Smooth muscle cell (in vitro differentiated cells): ENCODE results near the gene TOX2. TPM values are rescaled to one million over a fixed set of nuclear protein-coding genes. Genes with fewer than 3 reads are reported as not detected.

Experiments used
- DNase-seq: peaks from one replicate; lab custom pipeline; 2025; ENCODE audit not compliant: unreplicated experiment; lab: John Stamatoyannopoulos, UW
- H2AFZ ChIP-seq: fragments of 200-600 bp; sonication (generic); 2 replicates; pipeline ENCODE4 v1.6.0; 2016; ENCODE audit warnings: antibody characterized with exemption, low read depth, mild to moderate bottlenecking
- H3F3A ChIP-seq: fragments of 200-600 bp; sonication (generic); 2 replicates; pipeline ENCODE4 v1.6.0; 2017; ENCODE audit warnings: antibody characterized with exemption, low read depth
- H3K27ac ChIP-seq: fragments of 200-600 bp; sonication (generic); 2 replicates; pipeline ENCODE4 v1.5.1; 2016; ENCODE audit warnings: low read depth, mild to moderate bottlenecking
- H3K27me3 ChIP-seq: fragments of 200-600 bp; sonication (generic); 2 replicates; pipeline ENCODE4 v1.6.1; 2016; ENCODE audit warnings: low read depth, mild to moderate bottlenecking
- H3K36me3 ChIP-seq: fragments of 200-600 bp; sonication (generic); 2 replicates; pipeline ENCODE4 v1.5.1; 2016; ENCODE audit warnings: low read depth
- H3K4me1 ChIP-seq: fragments of 200-600 bp; sonication (generic); 2 replicates; pipeline ENCODE4 v1.5.1; 2016; ENCODE audit warnings: low read depth
- H3K4me2 ChIP-seq: fragments of 200-600 bp; sonication (generic); 2 replicates; pipeline ENCODE4 v1.6.0; 2016; ENCODE audit warnings: mild to moderate bottlenecking
- H3K4me3 ChIP-seq: fragments of 200-600 bp; sonication (generic); 2 replicates; pipeline ENCODE4 v1.5.1; 2016; ENCODE audit warnings: mild to moderate bottlenecking
- H3K79me2 ChIP-seq: fragments of 200-600 bp; sonication (generic); 2 replicates; pipeline ENCODE4 v1.6.0; 2016; ENCODE audit warnings: low read depth, mild to moderate bottlenecking
- H3K9ac ChIP-seq: fragments of 200-600 bp; sonication (generic); 2 replicates; pipeline ENCODE4 v1.6.0; 2016; ENCODE audit warnings: low read depth
- H3K9me3 ChIP-seq: fragments of 200-600 bp; sonication (generic); replicated peaks from 2 replicates; pipeline ENCODE4 v1.5.1; 2016; ENCODE audit warnings: low read depth
- H4K20me1 ChIP-seq: fragments of 200-600 bp; sonication (generic); 2 replicates; pipeline ENCODE4 v1.6.0; 2016; ENCODE audit warnings: low read depth
- WGBS: methylation state at CpG from one replicate; pipeline ENCODE4 v1.1.7; 2016; ENCODE audit warnings: low lambda C conversion rate; 5-methylcytosine and 5-hydroxymethylcytosine counted together
- polyA plus RNA-seq: library from polyadenylated mRNA; unstranded; fragments of >200 nt; fragmentation: Nextera tagmentation; extraction: Ambion mirVana; gene quantifications from 2 replicates; pipeline ENCODE4 v1.2.1, GENCODE V29; 2016
- total RNA-seq: library from RNA; depleted of rRNA; stranded (reverse); fragments of >200 nt; gene quantifications from 2 replicates; pipeline ENCODE4 v1.2.3, GENCODE V29; 2014
- TF ChIP-seq, protein P1 (sequence below): fragments of 200-600 bp; sonication (generic); IDR thresholded peaks from 2 replicates; pipeline ENCODE4 v1.5.1; 2017; ENCODE audit warnings: borderline replicate concordance, mild to moderate bottlenecking, antibody characterized with exemption; ENCODE audit not compliant: insufficient read depth, poor library complexity, severe bottlenecking

Gene TOX2
- total and polyA plus RNA-seq, 2 experiments from 2014 or later, result 1.1 to 3.8 TPM

DNA sequence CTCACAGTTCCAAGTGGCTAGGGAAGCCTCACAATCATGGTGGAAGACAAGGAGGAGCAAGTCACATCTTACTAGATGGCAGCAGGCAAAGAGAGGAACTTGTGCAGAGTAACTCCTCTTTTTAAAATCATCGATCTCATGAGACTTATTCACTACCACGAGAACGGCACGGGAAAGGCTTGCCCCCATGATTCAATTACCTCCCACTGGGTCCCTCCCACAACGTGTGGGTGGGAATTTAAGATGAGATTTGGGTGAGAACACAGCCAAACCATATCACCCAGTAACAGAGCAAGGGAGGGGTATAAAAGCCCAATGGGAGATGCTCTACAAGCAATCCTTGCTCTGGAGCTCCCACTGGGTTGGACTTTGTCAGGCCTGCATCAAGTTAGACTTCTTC is 192.0 kb downstream of the TOX2 start:
- no peak for DNase-seq
- no peak overlapping the region for H2AFZ ChIP-seq
- 85% methylated on average over 5 of the region's 5 CpGs for WGBS
- H3K4me2 ChIP-seq, result no peak overlapping the region
- TF ChIP-seq, protein P1, sequence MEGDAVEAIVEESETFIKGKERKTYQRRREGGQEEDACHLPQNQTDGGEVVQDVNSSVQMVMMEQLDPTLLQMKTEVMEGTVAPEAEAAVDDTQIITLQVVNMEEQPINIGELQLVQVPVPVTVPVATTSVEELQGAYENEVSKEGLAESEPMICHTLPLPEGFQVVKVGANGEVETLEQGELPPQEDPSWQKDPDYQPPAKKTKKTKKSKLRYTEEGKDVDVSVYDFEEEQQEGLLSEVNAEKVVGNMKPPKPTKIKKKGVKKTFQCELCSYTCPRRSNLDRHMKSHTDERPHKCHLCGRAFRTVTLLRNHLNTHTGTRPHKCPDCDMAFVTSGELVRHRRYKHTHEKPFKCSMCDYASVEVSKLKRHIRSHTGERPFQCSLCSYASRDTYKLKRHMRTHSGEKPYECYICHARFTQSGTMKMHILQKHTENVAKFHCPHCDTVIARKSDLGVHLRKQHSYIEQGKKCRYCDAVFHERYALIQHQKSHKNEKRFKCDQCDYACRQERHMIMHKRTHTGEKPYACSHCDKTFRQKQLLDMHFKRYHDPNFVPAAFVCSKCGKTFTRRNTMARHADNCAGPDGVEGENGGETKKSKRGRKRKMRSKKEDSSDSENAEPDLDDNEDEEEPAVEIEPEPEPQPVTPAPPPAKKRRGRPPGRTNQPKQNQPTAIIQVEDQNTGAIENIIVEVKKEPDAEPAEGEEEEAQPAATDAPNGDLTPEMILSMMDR, result no peak
- no peaks in the 10 kb centered on the region for H3K79me2 ChIP-seq
- H4K20me1 ChIP-seq, result no peaks in the 10 kb centered on the region
- peaks cover 12% of the 10 kb centered on the region for H3K27me3 ChIP-seq
- no peak overlapping the region for H3K9ac ChIP-seq
- no peaks in the 10 kb centered on the region for H3K4me1 ChIP-seq
- H3F3A ChIP-seq, result no peaks in the 10 kb centered on the region
- no peak overlapping the region for H3K27ac ChIP-seq
- H3K4me3 ChIP-seq, result no peak overlapping the region
- H3K9me3 ChIP-seq, result peaks cover 4% of the 10 kb centered on the region
- H3K36me3 ChIP-seq, result no peaks in the 10 kb centered on the region

DNA sequence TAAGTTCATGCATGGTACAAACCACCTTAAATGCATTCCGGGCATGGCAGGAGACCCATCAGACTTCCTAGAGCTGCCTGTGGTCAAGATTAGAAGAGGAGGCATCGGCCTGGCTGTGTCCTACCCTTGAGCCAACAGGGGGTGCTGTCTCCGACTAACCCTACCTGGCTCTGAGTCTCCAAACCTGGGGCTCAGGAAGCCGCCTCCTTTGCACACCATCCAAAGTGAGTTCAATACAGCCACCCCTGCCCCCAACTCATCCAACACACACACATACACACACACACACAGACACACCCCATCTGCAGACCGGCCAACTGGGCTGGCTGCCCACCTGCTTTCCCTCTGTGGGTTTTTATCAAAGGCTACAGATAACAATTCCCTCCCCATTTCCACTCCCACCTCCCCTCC is 195.3 kb downstream of the TOX2 start:
- H4K20me1 ChIP-seq, result no peaks in the 10 kb centered on the region
- H3F3A ChIP-seq, result no peaks in the 10 kb centered on the region
- peaks cover 6% of the 10 kb centered on the region for H3K27me3 ChIP-seq
- H3K4me2 ChIP-seq, result no peak overlapping the region
- no peaks in the 10 kb centered on the region for H3K36me3 ChIP-seq
- WGBS, result 82% methylated on average over 5 of the region's 5 CpGs
- no peak for DNase-seq
- TF ChIP-seq, protein P1, result peak; percentile 18
- H3K4me1 ChIP-seq, result no peaks in the 10 kb centered on the region
- no peak overlapping the region for H2AFZ ChIP-seq
- no peak overlapping the region for H3K27ac ChIP-seq
- no peaks in the 10 kb centered on the region for H3K9me3 ChIP-seq
- H3K4me3 ChIP-seq, result no peak overlapping the region
- no peaks in the 10 kb centered on the region for H3K79me2 ChIP-seq
- H3K9ac ChIP-seq, result no peak overlapping the region

DNA sequence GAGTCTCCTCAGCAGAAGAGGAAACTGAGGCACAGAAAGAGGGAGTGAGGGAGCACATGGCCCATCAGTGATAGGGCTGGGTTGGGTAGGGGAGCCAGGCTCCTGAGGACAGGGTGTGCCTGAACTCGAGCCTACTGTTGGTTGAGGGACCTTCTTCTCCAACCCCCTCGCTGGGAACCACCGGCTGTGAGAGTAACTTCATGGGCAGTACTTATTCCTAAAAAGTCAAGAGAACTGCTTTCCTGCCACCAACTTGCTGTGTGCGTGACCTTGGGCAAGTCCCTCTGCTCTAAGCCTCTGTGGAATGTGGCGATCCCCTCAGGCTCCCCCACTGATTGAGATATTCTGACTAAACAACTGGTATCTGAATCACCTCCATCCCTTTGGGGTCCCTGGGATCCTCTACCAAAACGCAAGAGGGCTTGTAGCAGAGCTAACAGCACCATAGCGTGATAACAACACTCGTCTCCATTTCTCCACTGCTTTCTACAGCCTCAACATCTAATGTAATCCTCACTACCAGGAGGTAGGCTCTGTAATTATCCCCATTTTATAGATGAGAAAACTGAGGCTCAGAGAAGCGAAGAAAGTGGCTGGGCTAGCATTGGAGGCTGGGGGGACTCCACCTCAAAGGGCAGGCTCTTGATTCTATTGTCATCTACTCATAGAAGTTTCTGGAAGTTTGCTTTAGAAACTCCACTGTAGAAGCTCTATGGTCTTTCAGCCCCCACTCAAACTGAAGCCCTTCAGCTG is 196.3 kb downstream of the TOX2 start:
- Histone ChIP-seq H3K79me2 (no peaks in the 10 kb centered on the region), H2AFZ (no peak overlapping the region), H3F3A (no peaks in the 10 kb centered on the region), H3K9ac (no peak overlapping the region), H3K4me1 (no peaks in the 10 kb centered on the region), H3K36me3 (no peaks in the 10 kb centered on the region), H3K4me3 (no peak overlapping the region), H3K9me3 (no peaks in the 10 kb centered on the region), H3K27me3 (peaks cover 4% of the 10 kb centered on the region), H3K27ac (no peak overlapping the region), H3K4me2 (no peak overlapping the region), H4K20me1 (no peaks in the 10 kb centered on the region)
- TF ChIP-seq, protein P1, result no peak
- DNase-seq, result no peak
- WGBS, result 76% methylated on average over 9 of the region's 9 CpGs
